Mesendoderm (in vitro differentiated cells): ENCODE data around the gene TPTE.
"Not testable (repeated sequence)": the region's sequence is repeated elsewhere in the genome, so short reads cannot be mapped to it uniquely, and the experiment has no call there.

Experiments
- DNase-seq: peaks from one replicate; pipeline ENCODE4 v3.0.0; 2013
- H2AK5ac ChIP-seq: 2 replicates; pipeline ENCODE4 v1.6.1; 2013; ENCODE audit warnings: low read length, inconsistent platforms
- H2BK120ac ChIP-seq: 2 replicates; pipeline ENCODE4 v1.6.1; 2013; ENCODE audit warnings: low read depth, mild to moderate bottlenecking, low read length, moderate library complexity, mixed read lengths
- H2BK15ac ChIP-seq: replicated peaks from 2 replicates; pipeline ENCODE4 v1.6.1; 2013; ENCODE audit warnings: low read depth, mild to moderate bottlenecking, moderate library complexity
- H2BK5ac ChIP-seq: 2 replicates; pipeline ENCODE4 v1.6.1; 2013; ENCODE audit warnings: low read length, inconsistent platforms
- H3K18ac ChIP-seq: 2 replicates; pipeline ENCODE4 v1.6.1; 2013; ENCODE audit warnings: mild to moderate bottlenecking, low read length, mixed read lengths
- H3K23ac ChIP-seq: one replicate; pipeline ENCODE4 v1.6.1; 2013; ENCODE audit warnings: low read length
- H3K27ac ChIP-seq: 2 replicates; pipeline ENCODE4 v1.5.1; 2013; ENCODE audit warnings: low read depth, mild to moderate bottlenecking, inconsistent platforms, low read length, moderate library complexity
- H3K27me3 ChIP-seq: 2 replicates; pipeline ENCODE4 v1.6.1; 2013; ENCODE audit warnings: low read length, control low read depth, mild to moderate bottlenecking, inconsistent platforms; ENCODE audit not compliant: insufficient read depth, poor library complexity
- H3K36me3 ChIP-seq: 2 replicates; pipeline ENCODE4 v1.6.1; 2013; ENCODE audit warnings: low read length, inconsistent platforms; ENCODE audit not compliant: control insufficient read depth, insufficient read depth
- H3K4ac ChIP-seq: one replicate; pipeline ENCODE4 v1.6.1; 2013; ENCODE audit warnings: low read depth, mild to moderate bottlenecking, low read length, moderate library complexity
- H3K4me1 ChIP-seq: 2 replicates; pipeline ENCODE4 v1.6.1; 2013; ENCODE audit warnings: low read depth, low read length, inconsistent platforms; ENCODE audit not compliant: control insufficient read depth
- H3K4me2 ChIP-seq: 2 replicates; pipeline ENCODE4 v1.6.1; 2013; ENCODE audit warnings: low read length
- H3K4me3 ChIP-seq: 2 replicates; pipeline ENCODE4 v1.5.1; 2013; ENCODE audit warnings: mild to moderate bottlenecking, low read length
- H3K56ac ChIP-seq: one replicate; pipeline ENCODE4 v1.6.1; 2013; ENCODE audit warnings: low read length
- H3K79me1 ChIP-seq: 2 replicates; pipeline ENCODE4 v1.6.1; 2013; ENCODE audit warnings: low read length, inconsistent platforms
- H3K79me2 ChIP-seq: 2 replicates; pipeline ENCODE4 v1.6.1; 2013; ENCODE audit warnings: mild to moderate bottlenecking, low read length; ENCODE audit not compliant: control insufficient read depth, insufficient read depth
- H3K9ac ChIP-seq: 2 replicates; pipeline ENCODE4 v1.6.1; 2013; ENCODE audit warnings: low read length, inconsistent platforms
- H4K5ac ChIP-seq: one replicate; pipeline ENCODE4 v1.6.1; 2013; ENCODE audit warnings: low read length
- H4K8ac ChIP-seq: one replicate; pipeline ENCODE4 v1.6.1; 2013; ENCODE audit warnings: low read depth, mild to moderate bottlenecking, control low read depth, low read length, moderate library complexity
- WGBS: extraction: QIAGEN DNeasy Blood & Tissue Kit; methylation state at CpG from one replicate; pipeline ENCODE4 v1.1.7; 2013; ENCODE audit warnings: low lambda C conversion rate, missing lambda C conversion rate; ENCODE audit not compliant: insufficient coverage; ENCODE audit errors: extremely low coverage; 5-methylcytosine and 5-hydroxymethylcytosine counted together

TPTE gene

DNA sequence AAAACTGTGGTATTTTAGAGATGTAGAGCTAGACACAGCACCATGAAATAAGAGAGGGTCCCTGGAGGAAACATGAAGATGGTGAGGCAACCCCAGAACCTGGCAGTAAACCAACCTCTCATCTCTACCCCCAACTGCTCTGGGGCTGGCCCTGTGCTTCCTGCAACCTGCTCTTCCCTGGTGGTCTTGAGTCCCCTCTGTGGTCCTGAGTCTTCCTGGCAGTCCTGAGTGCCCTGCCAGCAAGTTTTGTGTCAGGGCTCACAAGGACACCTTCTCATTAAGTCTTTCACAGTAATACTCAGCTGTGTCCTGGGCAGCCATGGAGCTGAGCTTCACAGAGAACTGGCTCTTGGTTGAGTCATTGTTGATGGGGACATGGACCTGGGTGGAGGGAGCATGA, 118.4 kb downstream of the TPTE start:
- not testable (repeated sequence) for H3K56ac ChIP-seq, H2BK5ac ChIP-seq, H3K79me1 ChIP-seq, H3K4me2 ChIP-seq, H3K4me1 ChIP-seq, H3K23ac ChIP-seq, H4K8ac ChIP-seq, H3K27me3 ChIP-seq, H2AK5ac ChIP-seq, H3K4ac ChIP-seq, H3K79me2 ChIP-seq, H3K18ac ChIP-seq, H4K5ac ChIP-seq, H3K9ac ChIP-seq, H3K36me3 ChIP-seq, DNase-seq, H3K27ac ChIP-seq, H2BK15ac ChIP-seq, H3K4me3 ChIP-seq, H2BK120ac ChIP-seq

GRCh38 chr21:10640446-10640845, 119.1 kb downstream of the TPTE start:
- H4K8ac ChIP-seq = no peak overlapping the region
- no peak overlapping the region for H3K56ac ChIP-seq
- peak overlapping the region; percentile 16 for H3K4me3 ChIP-seq
- no peaks in the 10 kb centered on the region for H3K36me3 ChIP-seq
- no peak overlapping the region for H2BK15ac ChIP-seq
- H2BK5ac ChIP-seq = no peak overlapping the region
- H3K18ac ChIP-seq = no peak overlapping the region
- H4K5ac ChIP-seq = no peak overlapping the region
- no peak for DNase-seq
- H2BK120ac ChIP-seq = no peak overlapping the region
- no peak overlapping the region for H3K4me2 ChIP-seq
- H3K4me1 ChIP-seq = no peaks in the 10 kb centered on the region
- no peak overlapping the region for H3K9ac ChIP-seq
- H3K27me3 ChIP-seq = no peaks in the 10 kb centered on the region
- no peak overlapping the region for H3K23ac ChIP-seq
- H3K79me1 ChIP-seq = no peaks in the 10 kb centered on the region
- no peaks in the 10 kb centered on the region for H3K79me2 ChIP-seq
- H3K4ac ChIP-seq = no peak overlapping the region
- WGBS = no CpG with 5 or more reads among the region's 4 CpGs
- H3K27ac ChIP-seq = no peak overlapping the region
- H2AK5ac ChIP-seq = no peak overlapping the region

- Histone ChIP-seq H4K8ac (no peak overlapping the region), H3K9ac (no peak overlapping the region), H3K79me2 (no peaks in the 10 kb centered on the region), H3K4me1 (no peaks in the 10 kb centered on the region), H2BK120ac (no peak overlapping the region), H4K5ac (no peak overlapping the region), H3K23ac (no peak overlapping the region), H2BK5ac (no peak overlapping the region), H3K36me3 (no peaks in the 10 kb centered on the region), H3K4ac (no peak overlapping the region), H3K56ac (no peak overlapping the region), H3K18ac (no peak overlapping the region), H3K27me3 (no peaks in the 10 kb centered on the region), H3K27ac (no peak overlapping the region), H3K79me1 (no peaks in the 10 kb centered on the region), H3K4me3 (peak overlapping the region; percentile 31), H2AK5ac (no peak overlapping the region), H3K4me2 (no peak overlapping the region), H2BK15ac (no peak overlapping the region)
- no CpG with 5 or more reads among the region's 1 CpG for WGBS
- no peak for DNase-seq
These were observed 119.7 kb downstream of the TPTE start for GRCh38 chr21:10641107-10641506.

DNA sequence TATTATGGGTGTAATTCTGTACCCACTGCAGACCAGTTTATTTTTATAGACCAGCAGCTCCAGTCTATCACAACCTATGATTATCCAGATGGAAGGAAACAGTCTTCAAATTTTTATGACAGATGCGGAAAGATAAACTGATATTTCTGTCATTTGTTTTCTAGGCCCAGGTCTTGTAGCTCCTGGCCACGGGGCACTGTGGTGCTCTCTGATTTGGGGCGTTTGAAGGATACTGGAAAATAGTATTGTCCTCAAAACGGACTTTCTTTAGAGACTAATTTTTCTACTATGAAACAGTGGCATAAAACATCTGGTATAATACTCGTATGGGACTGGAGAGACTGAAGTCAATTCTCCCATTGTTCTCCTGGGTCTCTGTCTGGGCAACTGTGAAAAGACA, 124.3 kb downstream of the TPTE start:
- WGBS = no CpG with 5 or more reads among the region's 5 CpGs

GRCh38 chr21:10649350-10650149, 128.2 kb downstream of the TPTE start:
- H3K79me2 ChIP-seq, H3K36me3 ChIP-seq, H3K9ac ChIP-seq, H3K56ac ChIP-seq, H4K5ac ChIP-seq, H3K4me1 ChIP-seq, H2BK120ac ChIP-seq, H3K4me2 ChIP-seq, H2AK5ac ChIP-seq, H2BK15ac ChIP-seq, H3K4ac ChIP-seq, H3K27ac ChIP-seq, H3K79me1 ChIP-seq, DNase-seq, H2BK5ac ChIP-seq, H4K8ac ChIP-seq, H3K27me3 ChIP-seq, H3K23ac ChIP-seq, H3K18ac ChIP-seq: not testable (repeated sequence)
- peak overlapping the region; percentile 26 for H3K4me3 ChIP-seq
- WGBS = no CpG with 5 or more reads among the region's 4 CpGs

More for the DNA sequence above, 124.3 kb downstream of the TPTE start:
- not testable (repeated sequence) for H2BK120ac ChIP-seq, H2AK5ac ChIP-seq, H3K79me1 ChIP-seq, H3K27me3 ChIP-seq, H3K36me3 ChIP-seq, H3K79me2 ChIP-seq, H3K23ac ChIP-seq, H3K4me2 ChIP-seq, H3K4me1 ChIP-seq, H3K56ac ChIP-seq, H4K5ac ChIP-seq, H3K9ac ChIP-seq, H2BK5ac ChIP-seq, DNase-seq, H3K18ac ChIP-seq, H3K4ac ChIP-seq, H3K4me3 ChIP-seq, H2BK15ac ChIP-seq, H4K8ac ChIP-seq, H3K27ac ChIP-seq

GRCh38 chr21:10650297-10650696, 128.9 kb downstream of the TPTE start:
- H3K27me3 ChIP-seq, H4K8ac ChIP-seq, DNase-seq, H3K4me3 ChIP-seq, H2BK5ac ChIP-seq, H3K9ac ChIP-seq, H3K27ac ChIP-seq, H3K79me1 ChIP-seq, H3K4me1 ChIP-seq, H2BK15ac ChIP-seq, H3K18ac ChIP-seq, H3K56ac ChIP-seq, H3K4me2 ChIP-seq, H4K5ac ChIP-seq, H3K4ac ChIP-seq, H3K79me2 ChIP-seq, H2BK120ac ChIP-seq, H3K23ac ChIP-seq, H3K36me3 ChIP-seq, H2AK5ac ChIP-seq: not testable (repeated sequence)
- WGBS = no CpG with 5 or more reads among the region's 2 CpGs
